DOHH2 (cell line): ENCODE results near the gene CDC42SE2.

Experiments
- H3F3A ChIP-seq: fragments of 200-600 bp; sonication (generic), shearing (Covaris generic); 2 replicates; pipeline ENCODE4 v1.6.0; 2016; ENCODE audit warnings: antibody characterized with exemption, mild to moderate bottlenecking; ENCODE audit not compliant: control insufficient read depth, insufficient read depth
- H3K27ac ChIP-seq: fragments of 200-600 bp; sonication (generic); 2 replicates; pipeline ENCODE4 v1.5.1; 2014; ENCODE audit warnings: low read depth, mild to moderate bottlenecking, low read length, moderate library complexity
- H3K27me3 ChIP-seq: fragments of 200-600 bp; sonication (generic); 2 replicates; pipeline ENCODE4 v1.6.1; 2014; ENCODE audit warnings: mild to moderate bottlenecking, low read length, mixed read lengths; ENCODE audit not compliant: control insufficient read depth
- H3K36me3 ChIP-seq: fragments of 200-600 bp; sonication (generic); 2 replicates; pipeline ENCODE4 v1.6.1; 2014; ENCODE audit warnings: mild to moderate bottlenecking, low read length, moderate library complexity, mixed read lengths; ENCODE audit not compliant: control insufficient read depth
- H3K4me1 ChIP-seq: fragments of 200-600 bp; sonication (generic); 2 replicates; pipeline ENCODE4 v1.6.1; 2014; ENCODE audit warnings: mild to moderate bottlenecking, low read length, mixed read lengths; ENCODE audit not compliant: control insufficient read depth
- H3K4me2 ChIP-seq: fragments of 200-600 bp; sonication (generic); 2 replicates; pipeline ENCODE4 v1.6.0; 2014; ENCODE audit warnings: mild to moderate bottlenecking, low read length, moderate library complexity
- H3K4me3 ChIP-seq: fragments of 200-600 bp; sonication (generic); 2 replicates; pipeline ENCODE4 v1.5.1; 2014; ENCODE audit warnings: mild to moderate bottlenecking, low read length, mixed read lengths
- H3K79me2 ChIP-seq: fragments of 200-600 bp; sonication (generic); 2 replicates; pipeline ENCODE4 v1.6.1; 2014; ENCODE audit warnings: mild to moderate bottlenecking, low read length, mixed read lengths; ENCODE audit not compliant: control insufficient read depth
- H3K9me2 ChIP-seq: fragments of 200-600 bp; sonication (generic); replicated peaks from 2 replicates; pipeline ENCODE4 v1.6.1; 2014; ENCODE audit warnings: mild to moderate bottlenecking, low read length, mixed read lengths; ENCODE audit not compliant: control insufficient read depth
- H3K9me3 ChIP-seq: fragments of 200-600 bp; sonication (generic); 2 replicates; pipeline ENCODE4 v1.6.1; 2014; ENCODE audit warnings: antibody characterized with exemption, low read length, mixed read lengths; ENCODE audit not compliant: control insufficient read depth, insufficient read depth
- H4K20me1 ChIP-seq: fragments of 200-600 bp; sonication (generic); 2 replicates; pipeline ENCODE4 v1.6.0; 2014; ENCODE audit warnings: low read depth, mild to moderate bottlenecking, antibody characterized with exemption, low read length, moderate library complexity; ENCODE audit not compliant: control insufficient read depth, insufficient read depth
- CTCF ChIP-seq: fragments of 200-600 bp; sonication (generic); IDR thresholded peaks from one replicate; pipeline ENCODE4 v1.5.1; 2014; ENCODE audit warnings: antibody characterized with exemption, mild to moderate bottlenecking, low read depth, low read length; ENCODE audit not compliant: poor library complexity, severe bottlenecking
- EZH2phosphoT487 ChIP-seq: fragments of 200-600 bp; sonication (generic); IDR thresholded peaks from 2 replicates; pipeline ENCODE4 v1.6.1; 2017; ENCODE audit warnings: borderline replicate concordance, mild to moderate bottlenecking, antibody characterized with exemption, low read length, moderate library complexity, mixed read lengths

The CDC42SE2 gene

GRCh38 chr5:131322926-131323325, 59.1 kb downstream of the CDC42SE2 start:
- H3K9me3 ChIP-seq, result no peaks in the 10 kb centered on the region
- TF ChIP-seq CTCF (no peak), EZH2phosphoT487 (no peak)
- H3K36me3 ChIP-seq, result peaks cover 26% of the 10 kb centered on the region
- H3K27ac ChIP-seq, result no peak overlapping the region
- no peak overlapping the region for H3K4me3 ChIP-seq
- peaks cover 80% of the 10 kb centered on the region for H3K79me2 ChIP-seq
- H3K4me1 ChIP-seq, result no peaks in the 10 kb centered on the region
- H3K4me2 ChIP-seq, result no peak overlapping the region
- H3F3A ChIP-seq, result no peaks in the 10 kb centered on the region
- no peaks in the 10 kb centered on the region for H3K9me2 ChIP-seq
- H4K20me1 ChIP-seq, result no peaks in the 10 kb centered on the region
- H3K27me3 ChIP-seq, result no peaks in the 10 kb centered on the region

GRCh38 chr5:131323378-131323777, 59.5 kb downstream of the CDC42SE2 start:
- H3K27ac ChIP-seq, result no peak overlapping the region
- peaks cover 21% of the 10 kb centered on the region for H3K36me3 ChIP-seq
- no peaks in the 10 kb centered on the region for H3K9me3 ChIP-seq
- H3K79me2 ChIP-seq, result peaks cover 80% of the 10 kb centered on the region
- no peak overlapping the region for H3K4me2 ChIP-seq
- TF ChIP-seq CTCF (no peak), EZH2phosphoT487 (no peak)
- no peaks in the 10 kb centered on the region for H4K20me1 ChIP-seq
- H3K9me2 ChIP-seq, result no peaks in the 10 kb centered on the region
- no peaks in the 10 kb centered on the region for H3K4me1 ChIP-seq
- H3F3A ChIP-seq, result no peaks in the 10 kb centered on the region
- H3K27me3 ChIP-seq, result no peaks in the 10 kb centered on the region
- H3K4me3 ChIP-seq, result no peak overlapping the region

GRCh38 chr5:131324303-131324702, 60.5 kb downstream of the CDC42SE2 start:
- Histone ChIP-seq H3K79me2 (peaks cover 80% of the 10 kb centered on the region), H4K20me1 (no peaks in the 10 kb centered on the region), H3K27ac (no peak overlapping the region), H3K9me3 (no peaks in the 10 kb centered on the region), H3K27me3 (no peaks in the 10 kb centered on the region), H3K4me2 (no peak overlapping the region), H3K9me2 (no peaks in the 10 kb centered on the region), H3F3A (no peaks in the 10 kb centered on the region), H3K36me3 (peaks cover 17% of the 10 kb centered on the region), H3K4me3 (no peak overlapping the region), H3K4me1 (no peaks in the 10 kb centered on the region)
- TF ChIP-seq CTCF (no peak), EZH2phosphoT487 (no peak)
